HUES6 (cell line): ENCODE results near the gene PBX2.
"Not testable (repeated sequence)": the region's sequence is repeated elsewhere in the genome, so short reads cannot be mapped to it uniquely, and the experiment has no call there.

Experiments
- H3K27ac ChIP-seq: 2 replicates; pipeline ENCODE4 v1.7.0; 2013; ENCODE audit warnings: low read depth, mild to moderate bottlenecking, low read length, inconsistent platforms
- H3K27me3 ChIP-seq: 2 replicates; pipeline ENCODE4 v1.6.1; 2013; ENCODE audit warnings: low read length; ENCODE audit not compliant: control insufficient read depth, insufficient read depth
- H3K36me3 ChIP-seq: 2 replicates; pipeline ENCODE4 v1.6.1; 2013; ENCODE audit warnings: low read length; ENCODE audit not compliant: control insufficient read depth, insufficient read depth
- H3K4me1 ChIP-seq: 2 replicates; pipeline ENCODE4 v1.6.1; 2013; ENCODE audit warnings: low read length; ENCODE audit not compliant: control insufficient read depth, insufficient read depth
- H3K4me3 ChIP-seq: 2 replicates; pipeline ENCODE4 v1.5.1; 2013; ENCODE audit warnings: low read depth, low read length
- H3K9ac ChIP-seq: one replicate; pipeline ENCODE4 v1.6.1; 2013; ENCODE audit warnings: mild to moderate bottlenecking, low read length
- H3K9me3 ChIP-seq: 2 replicates; pipeline ENCODE4 v1.6.1; 2013; ENCODE audit warnings: low read depth, low read length; ENCODE audit not compliant: control insufficient read depth, insufficient read depth

The PBX2 gene

GRCh38 chr6:32144238-32144637, 45.8 kb downstream of the PBX2 start:
- not testable (repeated sequence) for H3K36me3 ChIP-seq, H3K9ac ChIP-seq, H3K27me3 ChIP-seq, H3K27ac ChIP-seq, H3K9me3 ChIP-seq, H3K4me3 ChIP-seq
- H3K4me1 ChIP-seq: peaks cover 22% of the 10 kb centered on the region

- no peaks in the 10 kb centered on the region for H3K4me1 ChIP-seq
- H3K9ac ChIP-seq: no peak overlapping the region
- no peaks in the 10 kb centered on the region for H3K9me3 ChIP-seq
- no peaks in the 10 kb centered on the region for H3K36me3 ChIP-seq
- no peak overlapping the region for H3K4me3 ChIP-seq
- no peaks in the 10 kb centered on the region for H3K27me3 ChIP-seq
- no peak overlapping the region for H3K27ac ChIP-seq
Measured at GRCh38 chr6:32140420-32141046, 49.5 kb downstream of the PBX2 start.

- Histone ChIP-seq H3K36me3 (no peaks in the 10 kb centered on the region), H3K9ac (no peak overlapping the region), H3K4me1 (no peaks in the 10 kb centered on the region), H3K9me3 (no peaks in the 10 kb centered on the region), H3K27me3 (no peaks in the 10 kb centered on the region), H3K4me3 (no peak overlapping the region), H3K27ac (no peak overlapping the region)
Measured at GRCh38 chr6:32139590-32139989, 50.4 kb downstream of the PBX2 start.

- H3K9me3 ChIP-seq: no peaks in the 10 kb centered on the region
Measured at GRCh38 chr6:32137454-32137853, 52.5 kb downstream of the PBX2 start.

More at GRCh38 chr6:32137454-32137853, 52.5 kb downstream of the PBX2 start:
- Histone ChIP-seq H3K27me3 (no peaks in the 10 kb centered on the region), H3K36me3 (no peaks in the 10 kb centered on the region), H3K4me3 (no peak overlapping the region), H3K9ac (no peak overlapping the region), H3K27ac (no peak overlapping the region), H3K4me1 (no peaks in the 10 kb centered on the region)
